HG02885 (cell line): ENCODE data around the gene FLCN.
A peak's percentile ranks its signal among the peaks of the same experiment; 100 is the strongest.
"Not testable (repeated sequence)": the region's sequence is repeated elsewhere in the genome, so short reads cannot be mapped to it uniquely, and the experiment has no call there.

ENCODE experiments used
- ATAC-seq: cut with Tn5 transposase; IDR thresholded peaks from one replicate; pipeline ENCODE4 v1.9.1; 2021; ENCODE audit warnings: mild to moderate bottlenecking; ENCODE audit not compliant: unreplicated experiment, poor library complexity

FLCN gene

GRCh38 chr17:17214646-17215436, 22.1 kb downstream of the FLCN start:
- ATAC-seq = no peak

- ATAC-seq = no peak
These were observed 23.2 kb downstream of the FLCN start for GRCh38 chr17:17213775-17214174.

- no peak for ATAC-seq
These were observed 29.0 kb downstream of the FLCN start for GRCh38 chr17:17207998-17208397.

GRCh38 chr17:17206913-17207335, 30.0 kb downstream of the FLCN start:
- ATAC-seq = no peak

GRCh38 chr17:17206124-17206912, 30.6 kb downstream of the FLCN start, which contains the start of gene PLD6:
Gene PLD6, minus strand, starts transcription at chr17:17206333. Its CDS starts 47 bp downstream, at chr17:17206286.
- ATAC-seq = peak; percentile 70

- ATAC-seq = peak; percentile 45
These were observed 31.4 kb downstream of the FLCN start for GRCh38 chr17:17205368-17206123.

- no peak for ATAC-seq
These were observed 32.2 kb downstream of the FLCN start for GRCh38 chr17:17204635-17205231.

- no peak for ATAC-seq
These were observed 32.9 kb downstream of the FLCN start for GRCh38 chr17:17204041-17204591.

GRCh38 chr17:17203173-17203730, 33.7 kb downstream of the FLCN start:
- ATAC-seq = no peak

- no peak for ATAC-seq
These were observed 35.1 kb downstream of the FLCN start for GRCh38 chr17:17201907-17202306.

GRCh38 chr17:17201271-17201670, 35.7 kb downstream of the FLCN start:
- ATAC-seq = no peak

GRCh38 chr17:17200831-17201230, 36.1 kb downstream of the FLCN start:
- no peak for ATAC-seq

GRCh38 chr17:17200311-17200710, 36.7 kb downstream of the FLCN start:
- no peak for ATAC-seq

- ATAC-seq = no peak
These were observed 38.7 kb downstream of the FLCN start for GRCh38 chr17:17198281-17198680.

GRCh38 chr17:17196776-17197175, 40.2 kb downstream of the FLCN start:
- no peak for ATAC-seq

GRCh38 chr17:17195466-17195865, 41.5 kb downstream of the FLCN start:
- not testable (repeated sequence) for ATAC-seq

GRCh38 chr17:17191961-17192381, 45.0 kb downstream of the FLCN start:
- ATAC-seq = no peak

GRCh38 chr17:17191346-17191792, 45.6 kb downstream of the FLCN start:
- no peak for ATAC-seq

- no peak for ATAC-seq
These were observed 46.8 kb downstream of the FLCN start for GRCh38 chr17:17190188-17190587.

GRCh38 chr17:17189559-17189958, 47.4 kb downstream of the FLCN start:
- ATAC-seq = no peak
